GM18868 (cell line): ENCODE measurements around the gene C1QB.
"Not testable (repeated sequence)": the region's sequence is repeated elsewhere in the genome, so short reads cannot be mapped to it uniquely, and the experiment has no call there.

Experiments used
- ATAC-seq: cut with Tn5 transposase; IDR thresholded peaks from one replicate; pipeline ENCODE4 v1.9.1; 2021; ENCODE audit warnings: mild to moderate bottlenecking, moderate library complexity; ENCODE audit not compliant: unreplicated experiment

C1QB gene

GRCh38 chr1:22662318-22662717, 9.3 kb downstream of the C1QB start:
- no peak for ATAC-seq

DNA sequence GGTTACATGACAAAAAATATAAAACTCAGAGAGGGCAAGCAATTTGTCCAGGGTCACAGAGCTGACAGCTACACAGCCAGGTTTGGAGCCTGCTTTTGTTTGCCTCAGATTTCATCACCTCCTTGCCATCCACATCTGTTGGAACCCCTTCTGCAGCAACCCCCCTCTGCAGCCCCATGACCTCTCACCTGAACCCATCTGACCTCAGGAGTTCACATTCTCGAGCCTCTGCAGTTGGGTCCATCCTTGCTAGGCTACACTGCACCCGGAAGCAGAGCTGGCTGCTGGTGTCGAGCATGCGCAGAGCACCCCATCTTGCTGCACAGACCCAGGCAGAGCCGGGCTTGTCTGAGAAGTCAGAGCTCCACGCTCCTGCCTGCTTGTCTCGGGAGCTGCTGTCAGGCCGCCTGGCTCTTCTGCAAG, 10.0 kb downstream of the C1QB start:
- ATAC-seq, result no peak

GRCh38 chr1:22665752-22666151, 12.7 kb downstream of the C1QB start:
- ATAC-seq, result no peak

GRCh38 chr1:22666412-22666811, 13.4 kb downstream of the C1QB start:
- no peak for ATAC-seq

- not testable (repeated sequence) for ATAC-seq
Observed at GRCh38 chr1:22668840-22669239, 15.8 kb downstream of the C1QB start.

- no peak for ATAC-seq
Observed at GRCh38 chr1:22670352-22670975, 17.4 kb downstream of the C1QB start.

- no peak for ATAC-seq
Observed at GRCh38 chr1:22671999-22672398, 19.0 kb downstream of the C1QB start.

- ATAC-seq, result no peak
Observed at GRCh38 chr1:22673486-22674409, 20.7 kb downstream of the C1QB start.

- ATAC-seq, result no peak
Observed at GRCh38 chr1:22674410-22674749, 21.3 kb downstream of the C1QB start.

DNA sequence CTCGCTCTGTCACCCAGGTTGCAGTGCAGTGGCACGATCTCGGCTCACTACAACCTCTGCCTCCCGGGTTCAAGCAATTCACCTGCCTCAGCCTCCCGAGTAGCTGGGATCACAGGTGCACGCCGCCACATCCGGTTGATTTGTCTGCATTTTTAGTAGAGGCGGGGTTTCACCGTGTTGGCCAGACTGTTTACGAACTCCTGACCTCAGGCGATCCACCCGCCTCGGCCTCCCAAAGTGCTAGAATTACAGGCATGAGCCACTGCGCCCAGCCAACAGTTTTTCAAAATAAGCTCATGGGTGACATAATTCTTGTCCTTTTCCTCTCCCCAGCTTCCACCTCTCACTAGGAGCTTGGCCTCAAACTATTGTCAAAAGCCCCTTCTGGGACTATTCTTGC, 23.1 kb downstream of the C1QB start:
- ATAC-seq, result not testable (repeated sequence)

DNA sequence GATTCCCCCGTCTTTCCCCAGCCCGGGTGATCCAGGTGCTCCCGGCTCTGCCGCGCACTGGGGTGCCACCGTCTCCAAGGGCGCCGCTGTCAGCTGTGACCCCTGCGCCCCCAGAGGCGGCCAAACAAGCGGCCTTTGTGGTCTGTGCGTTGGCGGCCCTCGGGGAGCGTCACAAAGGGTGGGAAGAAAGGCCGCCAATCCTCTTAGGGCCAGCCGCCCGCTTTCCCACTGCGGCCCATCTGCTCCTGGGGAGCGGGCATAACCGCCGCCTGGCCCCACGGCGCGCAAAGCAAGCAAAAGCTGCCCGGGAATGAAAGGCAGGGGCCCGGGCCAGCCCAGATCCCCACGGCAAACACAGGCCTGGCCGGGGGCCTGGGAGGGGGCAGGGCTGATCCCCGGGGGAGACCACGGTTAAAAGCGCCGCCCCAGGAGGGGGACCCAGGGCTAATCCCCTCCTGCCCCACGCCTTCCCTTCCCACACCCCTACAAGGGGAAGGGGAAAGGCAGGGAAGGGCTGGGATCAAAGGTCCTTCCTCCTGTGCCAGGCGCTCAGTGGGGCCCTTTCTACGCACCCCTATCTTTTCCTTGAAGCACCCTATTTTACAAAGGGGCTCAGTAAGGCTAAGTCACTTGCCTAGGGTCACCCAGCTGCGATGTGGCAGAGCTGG, 24.0 kb downstream of the C1QB start:
- ATAC-seq, result no peak

DNA sequence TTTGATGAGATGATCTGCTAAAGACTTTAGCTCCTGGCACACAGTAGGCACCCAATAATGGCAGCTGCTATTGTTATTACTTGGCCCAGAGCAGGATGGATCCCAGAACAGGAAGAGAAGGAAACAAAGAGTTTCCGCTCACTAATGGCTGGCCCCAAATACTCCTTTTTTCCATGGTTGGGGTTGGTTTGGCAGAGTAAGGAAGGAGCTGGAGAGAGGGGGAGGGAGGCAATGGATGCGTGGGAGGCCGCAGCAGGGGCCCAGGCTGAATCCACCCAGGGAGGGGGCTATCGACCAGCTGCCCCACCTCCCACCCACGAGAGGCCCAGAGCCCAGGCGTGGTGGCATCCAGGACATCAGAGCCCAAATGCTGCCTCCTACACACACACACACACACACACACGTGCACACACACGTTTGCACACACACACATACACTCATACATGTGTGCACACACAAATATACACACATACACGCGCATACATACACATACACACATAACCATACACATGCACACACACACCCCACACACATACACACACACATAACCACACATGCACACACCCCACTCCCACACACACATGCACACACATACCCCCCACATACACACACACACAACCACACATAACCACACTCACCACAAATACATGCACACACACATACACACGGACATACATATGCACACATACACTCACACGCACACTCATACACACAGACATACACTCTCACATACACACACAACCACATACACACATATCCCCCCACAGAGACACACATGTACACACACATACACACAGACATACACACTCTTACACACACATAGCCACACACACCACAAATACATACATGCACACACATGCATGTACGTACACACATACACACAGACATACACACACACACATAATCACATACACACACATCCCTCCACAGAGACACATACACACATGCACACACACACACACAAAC, 25.2 kb downstream of the C1QB start:
- ATAC-seq, result no peak

DNA sequence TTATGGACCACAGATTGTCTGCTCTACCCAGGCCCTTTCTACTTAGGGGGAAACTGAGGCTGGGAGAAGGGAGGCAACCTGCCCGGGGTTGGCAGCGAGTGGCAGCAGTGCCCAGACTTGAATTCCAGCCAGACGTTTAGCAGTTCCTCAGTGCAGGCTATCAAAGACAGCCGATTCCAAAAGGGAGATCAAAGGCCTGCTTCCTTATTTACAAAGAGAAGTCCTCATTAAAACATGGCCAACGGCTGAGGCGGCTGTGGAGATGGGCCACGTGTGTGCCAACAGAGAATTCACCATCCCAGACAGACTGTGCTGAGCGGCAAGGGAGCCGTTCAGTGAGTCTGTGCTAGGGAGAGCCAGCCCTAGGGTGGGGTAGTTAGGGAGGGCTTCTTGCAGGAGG, 27.7 kb downstream of the C1QB start:
- ATAC-seq, result no peak

DNA sequence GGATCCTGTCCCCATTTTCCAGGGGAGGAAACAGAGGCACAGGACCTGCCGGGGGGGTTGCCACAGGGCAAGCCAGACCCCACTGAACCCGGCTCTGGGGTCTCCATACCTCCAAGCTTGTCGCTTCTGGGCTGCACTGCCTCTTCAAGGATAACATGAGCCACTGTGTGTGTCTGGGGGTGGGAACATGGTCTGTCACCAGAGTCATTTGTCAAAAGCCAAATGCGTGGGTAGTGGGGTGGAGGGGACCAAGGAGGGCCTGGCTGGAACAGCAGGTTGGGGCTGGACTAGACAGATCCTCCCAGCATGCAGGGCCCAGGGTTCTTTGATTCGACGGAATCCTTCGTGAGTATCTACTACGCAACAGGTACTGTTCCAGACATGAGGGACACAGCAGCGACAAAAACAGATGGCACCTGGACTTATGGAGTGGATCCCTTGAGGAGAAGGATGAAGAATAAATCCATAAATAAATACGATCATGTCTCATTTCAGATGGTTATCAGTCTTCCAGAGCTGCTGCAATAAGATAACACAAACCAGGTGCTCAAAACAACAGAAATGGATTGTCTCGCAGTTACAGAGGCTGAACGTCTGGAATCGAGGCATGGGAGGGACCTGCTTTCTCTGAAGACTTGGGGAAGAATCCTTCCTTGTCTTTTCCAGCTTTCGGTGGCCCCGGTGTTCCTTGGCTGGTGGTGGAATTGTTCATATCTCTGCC, 28.7 kb downstream of the C1QB start:
- no peak for ATAC-seq

DNA sequence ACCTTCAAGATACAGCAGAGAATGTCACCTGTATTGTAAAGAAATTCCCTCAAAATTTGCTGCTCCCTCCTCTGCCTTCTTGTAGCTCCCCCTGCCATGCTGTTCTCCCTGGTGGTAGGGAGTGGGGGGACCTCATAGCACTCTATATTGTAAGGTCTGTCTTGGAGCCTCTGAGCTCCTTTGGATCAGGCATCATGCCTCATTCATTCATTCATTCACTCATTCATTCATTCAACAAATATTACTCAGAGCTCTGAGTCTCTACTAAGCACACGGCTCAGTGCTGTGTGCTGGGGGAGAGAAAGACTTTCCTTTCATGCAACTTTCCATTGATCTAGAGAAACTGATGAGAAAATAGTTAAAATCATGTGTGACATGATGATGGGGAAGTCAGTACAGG, 30.5 kb downstream of the C1QB start:
- ATAC-seq, result no peak

GRCh38 chr1:22685591-22686059, 32.6 kb downstream of the C1QB start:
- ATAC-seq, result no peak

DNA sequence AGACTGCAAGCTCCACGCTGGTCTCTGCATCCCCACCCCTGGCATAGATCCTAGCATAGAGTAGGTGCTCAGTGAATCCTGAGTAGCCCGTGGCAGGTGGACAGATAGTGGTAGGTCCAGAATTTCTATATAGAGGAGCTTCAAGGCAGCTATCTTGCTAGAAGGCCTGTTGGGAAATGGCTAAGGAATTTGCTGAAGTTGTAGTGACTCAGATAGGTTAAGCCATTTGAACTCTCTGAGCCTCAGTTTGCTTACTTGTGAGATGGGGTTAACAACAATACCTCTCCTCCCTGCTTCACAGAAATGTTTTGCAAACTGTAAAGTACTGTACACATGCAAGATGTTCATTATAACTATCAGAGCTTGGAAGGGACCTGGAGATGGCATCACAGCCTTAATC, 34.2 kb downstream of the C1QB start:
- no peak for ATAC-seq

GRCh38 chr1:22688466-22688865, 35.4 kb downstream of the C1QB start:
- no peak for ATAC-seq

- no peak for ATAC-seq
Observed at GRCh38 chr1:22689505-22689904, 36.5 kb downstream of the C1QB start.
